Erythroblast (primary cell): Measurements from ENCODE around the gene HOXC6.

Source experiments
- DNase-seq, 2 experiments: peaks; one replicate each; lab custom pipeline; 2025; lab: John Stamatoyannopoulos, UW
- GATA1 ChIP-seq: IDR thresholded peaks from 2 replicates; pipeline ENCODE4 v1.6.1; 2011; ENCODE audit warnings: low read depth, mild to moderate bottlenecking, control low read depth, low read length, moderate library complexity
- POLR2A ChIP-seq: IDR thresholded peaks from 2 replicates; pipeline ENCODE4 v1.6.1; 2011; ENCODE audit warnings: mild to moderate bottlenecking, low read length

Gene HOXC6

DNA sequence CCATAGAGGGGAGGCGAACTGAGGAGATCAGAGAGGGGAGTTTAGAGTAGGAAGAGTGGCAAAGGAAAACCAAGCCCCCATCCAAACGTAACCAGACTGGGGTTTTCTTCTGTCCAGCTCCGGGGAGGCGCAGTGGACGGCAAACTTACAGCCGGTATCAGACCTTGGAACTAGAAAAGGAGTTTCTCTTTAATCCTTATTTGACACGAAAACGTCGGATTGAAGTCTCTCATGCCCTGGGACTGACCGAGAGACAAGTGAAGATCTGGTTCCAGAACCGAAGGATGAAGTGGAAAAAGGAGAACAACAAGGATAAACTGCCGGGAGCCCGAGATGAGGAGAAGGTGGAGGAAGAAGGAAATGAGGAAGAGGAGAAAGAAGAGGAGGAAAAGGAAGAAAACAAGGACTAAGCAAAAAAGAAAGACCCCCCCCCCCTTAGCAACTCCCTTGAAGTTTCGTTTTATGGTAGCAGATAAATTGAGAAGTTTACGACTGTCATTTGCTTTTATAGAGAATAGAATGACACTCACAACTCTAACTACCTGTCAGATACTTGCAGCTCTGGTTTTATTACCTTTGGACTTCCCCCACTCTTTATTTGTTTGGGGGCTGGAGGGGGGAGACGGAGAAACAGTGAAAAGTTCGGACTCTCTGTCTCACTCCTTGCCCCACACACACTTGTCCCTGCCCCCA is 17.1 kb upstream of the HOXC6 start:
- no peak for DNase-seq
- TF ChIP-seq GATA1 (no peak), POLR2A (no peak)

DNA sequence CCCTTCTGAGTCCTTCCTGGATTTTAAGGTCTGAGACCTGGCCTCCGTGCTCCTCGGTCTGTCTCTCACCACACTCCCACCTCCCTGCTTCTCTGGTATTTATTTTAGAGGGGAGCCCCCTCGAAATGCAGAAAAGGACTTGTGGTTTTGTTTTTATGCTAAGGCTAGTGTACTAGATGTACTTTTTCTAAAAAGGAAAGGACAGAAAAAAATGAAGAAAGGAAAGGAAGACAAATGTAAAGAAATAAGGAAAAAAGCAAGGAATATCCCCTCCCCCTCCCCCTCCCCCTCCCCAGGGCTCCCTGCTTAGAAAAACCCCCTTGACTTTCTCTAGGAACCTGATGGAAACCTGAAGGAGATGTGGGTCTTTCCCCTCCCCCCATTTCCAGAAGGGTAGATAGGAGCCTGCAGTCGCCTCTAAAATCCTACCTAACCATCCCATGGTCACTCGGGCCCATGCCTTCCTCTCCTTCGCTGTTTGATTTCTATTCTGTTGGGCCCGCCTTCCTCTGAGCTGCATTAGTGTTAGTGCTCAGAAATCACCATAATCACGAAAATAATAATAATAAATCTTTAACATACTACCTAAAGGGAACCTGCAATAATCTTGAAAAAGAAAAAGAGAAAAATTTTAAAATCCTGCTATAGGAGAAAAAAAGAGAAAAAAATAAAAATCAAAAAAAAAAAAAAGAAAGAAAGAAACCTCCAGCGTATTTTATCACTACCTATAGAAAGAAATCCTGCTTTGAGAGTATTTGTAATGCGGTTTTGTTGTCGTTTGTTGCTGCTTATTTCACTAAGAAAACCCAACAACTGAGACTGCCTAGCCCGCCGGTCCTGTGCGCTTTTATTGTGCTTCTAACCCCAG is 16.3 kb upstream of the HOXC6 start:
- TF ChIP-seq POLR2A (no peak), GATA1 (no peak)

GRCh38 chr12:54012631-54013409 is 15.4 kb upstream of the HOXC6 start:
- DNase-seq: no peak
- TF ChIP-seq POLR2A (no peak), GATA1 (no peak)

More for the DNA sequence above, 16.3 kb upstream of the HOXC6 start:
- no peak for DNase-seq

- no peak for TF ChIP-seq POLR2A
- no peak for TF ChIP-seq GATA1
- DNase-seq: no peak
Observed at GRCh38 chr12:54014377-54015017, 13.7 kb upstream of the HOXC6 start.

DNA sequence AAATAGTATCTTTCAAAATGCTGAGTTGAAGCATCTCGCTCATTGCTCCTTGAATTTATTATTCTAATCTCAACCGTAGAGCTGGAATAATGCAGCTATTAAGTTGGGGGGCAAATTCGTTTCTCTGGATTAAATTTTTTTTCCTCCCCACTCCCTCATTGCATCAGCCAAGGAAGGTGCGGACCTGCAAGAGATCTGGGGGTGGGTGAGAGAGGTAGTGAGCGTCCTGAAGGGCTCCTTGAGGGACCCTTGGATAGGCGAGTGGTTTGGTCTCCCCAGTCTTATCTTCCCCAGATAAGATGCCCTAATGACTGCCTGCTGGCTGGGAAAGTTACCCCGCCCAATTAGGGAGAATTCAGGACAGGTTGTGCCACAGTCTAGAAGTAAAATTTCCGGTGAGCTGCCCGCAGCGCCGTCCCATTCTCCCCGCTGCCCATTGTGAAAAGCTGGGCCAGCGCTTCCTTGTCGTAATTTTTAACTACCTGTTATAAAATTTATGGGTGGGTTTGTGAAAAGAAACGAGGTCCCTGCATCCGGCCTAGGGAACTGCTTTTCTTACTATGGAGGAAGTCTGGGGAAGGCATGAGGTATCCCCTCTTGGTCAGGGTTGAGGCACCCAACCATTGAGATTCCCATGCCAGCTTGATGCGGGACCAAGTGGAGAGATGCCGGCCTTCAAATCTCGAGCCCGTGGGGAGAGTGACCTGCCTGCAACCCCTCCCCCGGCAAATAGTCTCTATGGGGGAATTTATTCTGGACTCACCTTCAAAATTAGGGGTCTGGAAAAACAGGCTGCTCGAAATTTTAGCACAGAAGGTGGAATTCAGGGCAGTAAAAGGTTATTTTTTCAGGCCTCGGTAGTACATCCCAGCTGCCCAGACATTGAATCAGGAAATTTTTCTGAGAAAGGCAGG is 13.0 kb upstream of the HOXC6 start:
- TF ChIP-seq POLR2A: no peak
- no peak for TF ChIP-seq GATA1

DNA sequence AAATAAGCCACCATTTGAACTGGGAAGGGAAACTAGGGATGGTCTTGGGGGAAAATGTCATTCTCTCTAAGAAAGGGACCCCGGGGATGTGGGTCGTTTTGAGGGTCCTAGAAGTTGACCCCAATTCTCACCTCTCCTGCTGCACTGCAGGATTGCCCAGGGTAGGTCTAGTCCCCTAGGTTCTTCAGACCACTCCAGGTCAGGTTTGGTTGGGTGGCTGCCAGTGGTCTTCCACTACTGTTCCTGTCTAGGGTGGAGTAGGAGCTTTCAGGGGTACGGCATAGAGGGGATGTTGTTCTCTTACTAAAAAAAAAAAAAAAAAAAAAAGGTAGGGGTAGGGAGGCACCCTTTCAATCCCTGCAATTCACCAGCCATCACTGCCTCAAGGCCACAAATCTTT is 12.2 kb upstream of the HOXC6 start:
- DNase-seq: no peak

More for the DNA sequence above, 13.0 kb upstream of the HOXC6 start:
- no peak for DNase-seq

GRCh38 chr12:54016478-54016964 is 11.7 kb upstream of the HOXC6 start:
- no peak for TF ChIP-seq POLR2A
- no peak for TF ChIP-seq GATA1
- no peak for DNase-seq

More for the DNA sequence above, 12.2 kb upstream of the HOXC6 start:
- TF ChIP-seq GATA1 (no peak), POLR2A (no peak)

DNA sequence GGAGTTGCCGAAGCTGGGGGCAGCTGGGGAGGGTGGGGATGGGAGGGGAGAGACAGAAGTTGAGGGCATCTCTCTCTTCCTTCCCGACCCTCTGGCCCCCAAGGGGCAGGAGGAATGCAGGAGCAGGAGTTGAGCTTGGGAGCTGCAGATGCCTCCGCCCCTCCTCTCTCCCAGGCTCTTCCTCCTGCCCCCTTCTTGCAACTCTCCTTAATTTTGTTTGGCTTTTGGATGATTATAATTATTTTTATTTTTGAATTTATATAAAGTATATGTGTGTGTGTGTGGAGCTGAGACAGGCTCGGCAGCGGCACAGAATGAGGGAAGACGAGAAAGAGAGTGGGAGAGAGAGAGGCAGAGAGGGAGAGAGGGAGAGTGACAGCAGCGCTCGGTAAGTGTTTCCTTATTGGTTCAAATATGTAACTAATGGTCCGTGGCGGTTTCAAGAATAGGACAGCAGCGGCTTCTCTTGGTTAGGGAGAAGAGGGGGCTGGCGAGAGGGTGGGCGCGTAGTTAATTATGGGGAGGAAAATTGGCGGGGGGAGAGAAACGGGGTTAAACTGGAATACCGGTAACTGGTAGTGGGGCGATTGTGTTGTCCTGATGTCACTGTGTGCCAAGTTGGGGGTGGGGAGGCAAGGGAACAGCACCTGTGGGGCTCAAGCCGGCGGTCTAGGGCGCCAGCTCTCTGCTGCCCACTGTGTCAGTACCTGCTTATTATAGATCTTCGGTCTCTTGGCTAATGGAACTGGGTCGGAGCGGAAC is 11.0 kb upstream of the HOXC6 start:
- no peak for DNase-seq
- no peak for TF ChIP-seq GATA1
- no peak for TF ChIP-seq POLR2A

DNA sequence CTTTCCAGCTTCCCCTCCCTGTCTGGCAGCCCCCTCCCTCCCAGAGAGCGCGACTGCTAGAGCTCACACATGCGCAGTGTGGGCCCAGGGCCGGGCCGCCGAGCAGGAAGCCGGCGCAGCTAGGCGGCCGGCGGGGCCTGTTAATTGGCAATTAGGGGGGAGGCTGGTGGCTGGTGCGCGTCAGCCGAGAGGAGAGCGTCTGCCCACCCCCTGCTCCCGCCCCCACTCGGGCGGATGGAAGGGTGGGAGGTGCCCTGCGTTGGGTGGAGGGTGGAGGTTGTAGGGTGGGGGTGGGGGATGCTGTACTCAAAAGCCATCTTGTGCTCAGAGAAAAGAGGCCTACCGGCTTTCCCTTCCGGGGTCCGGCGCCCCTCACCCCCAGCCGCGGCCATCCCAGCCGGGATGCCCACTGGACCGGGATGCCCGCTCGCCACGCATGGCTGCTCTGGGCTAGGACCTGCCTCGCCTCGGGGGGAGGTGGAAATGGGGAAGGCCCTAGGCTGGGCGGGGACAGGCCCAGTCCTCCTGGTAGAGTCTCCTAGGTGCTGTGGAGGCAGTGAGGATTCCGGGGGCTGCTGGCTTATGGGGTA is 10.3 kb upstream of the HOXC6 start:
- DNase-seq: peak; percentile 12 to 24
- TF ChIP-seq POLR2A (no peak), GATA1 (no peak)

- TF ChIP-seq POLR2A (no peak), GATA1 (no peak)
- DNase-seq: no peak
Observed at GRCh38 chr12:54018468-54018984, 9.7 kb upstream of the HOXC6 start.

DNA sequence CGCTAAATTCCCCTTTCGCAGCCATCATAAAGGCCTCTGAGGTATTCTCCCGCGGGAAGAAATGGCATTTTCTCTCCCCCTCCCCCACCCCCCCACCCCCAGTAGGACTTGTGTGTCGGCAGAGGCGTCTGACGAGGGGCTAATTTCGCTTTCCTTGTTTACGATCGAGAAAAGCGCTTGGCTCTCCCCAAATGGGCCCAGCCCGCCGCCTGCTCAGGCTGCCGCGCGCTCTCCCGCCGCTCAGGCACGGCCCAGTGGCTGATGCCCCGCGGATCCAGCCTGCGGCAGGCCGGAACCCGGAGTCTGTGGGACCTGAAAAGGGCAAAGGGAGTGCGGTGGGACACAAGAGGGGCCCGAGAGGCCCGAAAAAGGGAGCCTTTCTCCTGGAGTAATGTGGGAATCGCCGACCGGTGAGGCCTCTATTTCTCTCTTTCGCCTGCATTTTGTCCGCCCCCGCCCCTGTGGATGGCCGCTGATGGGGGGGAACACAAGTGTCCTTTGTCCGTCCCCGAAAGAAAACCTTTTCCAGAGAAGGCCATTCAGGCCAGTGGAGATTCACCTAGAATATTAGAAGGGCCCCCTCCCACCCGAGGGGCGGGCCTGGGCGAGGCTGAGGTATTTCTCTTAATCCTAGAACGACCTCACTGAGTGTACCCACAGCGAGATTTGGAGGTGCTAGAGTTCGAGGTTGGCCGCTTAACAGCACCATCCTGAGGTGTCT is 9.0 kb upstream of the HOXC6 start:
- TF ChIP-seq POLR2A: no peak
- DNase-seq: no peak
